SH-SY5Y (cell line): ENCODE data around the gene STAMBPL1.

Source experiments
- GATA2 ChIP-seq: IDR thresholded peaks from 2 replicates; pipeline ENCODE4 v1.6.1; 2011; ENCODE audit warnings: mild to moderate bottlenecking, low read depth, low read length
- GATA3 ChIP-seq: IDR thresholded peaks from 2 replicates; pipeline ENCODE4 v1.6.1; 2011; ENCODE audit warnings: low read depth, mild to moderate bottlenecking, low read length, moderate library complexity

- TF ChIP-seq GATA2 (no peak), GATA3 (no peak)
Observed at GRCh38 chr10:88931548-88931947, 51.5 kb downstream of the STAMBPL1 start.
